ENCODE measurements around the gene PSMB11. TPM values are rescaled to one million over a fixed set of nuclear protein-coding genes. Genes with fewer than 3 reads are reported as not detected.

PSMB11 gene
- total RNA-seq, 1 donor from 2014 or later: not detected

DNA sequence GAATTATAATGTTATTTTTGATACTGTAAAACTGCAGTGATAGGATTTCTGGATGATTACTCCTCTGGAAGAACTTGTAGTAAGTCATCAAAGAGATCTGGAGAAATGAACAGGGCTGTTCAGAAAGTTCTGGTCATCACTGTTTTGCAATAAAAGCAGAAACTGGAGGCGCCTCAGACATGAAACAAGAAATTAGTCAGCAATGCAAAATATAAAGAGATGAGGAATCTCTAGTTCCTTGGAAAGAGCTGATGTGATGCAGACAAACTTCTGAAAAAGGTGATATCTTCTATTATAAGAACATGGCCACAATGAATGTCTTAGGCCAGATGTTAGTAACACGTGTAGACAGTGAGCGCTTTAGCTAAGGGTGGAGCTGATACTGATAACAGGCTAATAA, 43.4 kb downstream of the PSMB11 start:
- TF ChIP-seq, protein P1, sequence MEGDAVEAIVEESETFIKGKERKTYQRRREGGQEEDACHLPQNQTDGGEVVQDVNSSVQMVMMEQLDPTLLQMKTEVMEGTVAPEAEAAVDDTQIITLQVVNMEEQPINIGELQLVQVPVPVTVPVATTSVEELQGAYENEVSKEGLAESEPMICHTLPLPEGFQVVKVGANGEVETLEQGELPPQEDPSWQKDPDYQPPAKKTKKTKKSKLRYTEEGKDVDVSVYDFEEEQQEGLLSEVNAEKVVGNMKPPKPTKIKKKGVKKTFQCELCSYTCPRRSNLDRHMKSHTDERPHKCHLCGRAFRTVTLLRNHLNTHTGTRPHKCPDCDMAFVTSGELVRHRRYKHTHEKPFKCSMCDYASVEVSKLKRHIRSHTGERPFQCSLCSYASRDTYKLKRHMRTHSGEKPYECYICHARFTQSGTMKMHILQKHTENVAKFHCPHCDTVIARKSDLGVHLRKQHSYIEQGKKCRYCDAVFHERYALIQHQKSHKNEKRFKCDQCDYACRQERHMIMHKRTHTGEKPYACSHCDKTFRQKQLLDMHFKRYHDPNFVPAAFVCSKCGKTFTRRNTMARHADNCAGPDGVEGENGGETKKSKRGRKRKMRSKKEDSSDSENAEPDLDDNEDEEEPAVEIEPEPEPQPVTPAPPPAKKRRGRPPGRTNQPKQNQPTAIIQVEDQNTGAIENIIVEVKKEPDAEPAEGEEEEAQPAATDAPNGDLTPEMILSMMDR (IDR thresholded peaks at IDR 0.05; ENCODE audit: unreplicated experiment): no peak
- H3K9me3 Mint-ChIP-seq (ENCODE audit: unreplicated experiment): no peaks in the 10 kb centered on the region
- no peaks in the 10 kb centered on the region for H3K27me3 Mint-ChIP-seq (ENCODE audit: unreplicated experiment)
- H3K36me3 Mint-ChIP-seq (ENCODE audit: low read depth, unreplicated experiment): peaks cover 36% of the 10 kb centered on the region
- DNase-seq (ENCODE audit: low spot score): no peak
- H3K27ac Mint-ChIP-seq (ENCODE audit: unreplicated experiment): no peak overlapping the region
- no peak overlapping the region for H3K4me3 Mint-ChIP-seq (ENCODE audit: unreplicated experiment)
- peaks cover 11% of the 10 kb centered on the region for H3K4me1 Mint-ChIP-seq (ENCODE audit: unreplicated experiment)

DNA sequence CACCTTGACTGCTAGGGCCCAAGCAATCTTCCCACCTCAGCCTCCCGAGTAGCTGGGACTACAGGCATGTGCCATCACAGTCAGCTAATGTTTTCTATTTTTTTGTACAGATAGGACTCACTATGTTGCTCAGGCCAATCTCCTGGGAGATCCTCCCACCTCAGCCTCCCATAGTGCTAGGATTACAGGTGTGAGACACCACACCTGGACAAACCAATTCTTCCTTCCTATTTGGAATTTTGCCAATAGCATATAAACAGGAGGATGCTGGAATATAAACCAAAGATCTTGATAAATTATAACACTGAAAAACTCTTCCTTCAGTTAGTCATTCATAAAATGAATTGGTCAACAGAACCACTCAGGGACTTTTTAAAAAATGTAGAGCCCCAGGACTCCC, 44.6 kb downstream of the PSMB11 start:
- H3K27ac Mint-ChIP-seq (ENCODE audit: unreplicated experiment): no peak overlapping the region
- H3K9me3 Mint-ChIP-seq (ENCODE audit: unreplicated experiment): no peaks in the 10 kb centered on the region
- H3K27me3 Mint-ChIP-seq (ENCODE audit: unreplicated experiment): no peaks in the 10 kb centered on the region
- TF ChIP-seq, protein P1 (IDR thresholded peaks at IDR 0.05; ENCODE audit: unreplicated experiment): no peak
- peaks cover 13% of the 10 kb centered on the region for H3K4me1 Mint-ChIP-seq (ENCODE audit: unreplicated experiment)
- H3K36me3 Mint-ChIP-seq (ENCODE audit: low read depth, unreplicated experiment): peaks cover 30% of the 10 kb centered on the region
- H3K4me3 Mint-ChIP-seq (ENCODE audit: unreplicated experiment): no peak overlapping the region
- DNase-seq (ENCODE audit: low spot score): no peak

DNA sequence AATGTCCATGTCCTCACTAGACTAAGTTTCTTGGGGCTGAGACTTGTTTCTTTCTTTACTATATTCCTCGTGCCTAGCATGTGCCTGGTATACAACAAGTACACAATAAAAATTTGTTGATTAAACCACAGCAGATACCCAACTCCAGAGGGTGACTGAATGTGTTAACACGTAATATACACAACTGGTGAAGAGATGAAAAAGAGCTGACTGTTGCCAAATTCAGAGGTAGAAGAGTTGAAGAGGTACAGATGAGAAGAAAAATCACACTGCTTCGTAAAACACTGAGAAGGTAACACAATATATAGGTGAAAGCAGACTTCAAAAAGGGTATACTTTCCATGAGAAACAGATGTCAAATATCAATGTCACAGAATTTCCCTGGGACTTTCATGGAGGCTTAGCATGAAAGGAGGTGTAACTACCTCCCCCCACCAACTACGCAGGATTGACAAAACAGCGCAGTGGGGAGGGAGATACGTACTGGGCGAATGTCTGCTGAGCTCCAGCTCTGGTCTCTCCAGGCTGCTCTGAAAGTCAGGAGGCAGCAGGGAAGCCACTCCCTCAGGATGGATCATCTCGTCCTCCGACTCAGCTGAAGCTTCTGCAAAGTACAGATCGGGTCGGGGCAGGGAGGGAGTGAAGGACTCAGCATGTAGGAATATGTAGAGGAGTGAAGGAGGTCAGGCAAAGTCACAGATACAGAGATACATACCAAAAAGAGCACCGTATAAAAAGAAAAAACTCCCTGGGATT, 47.7 kb downstream of the PSMB11 start:
- peak overlapping the region; percentile 48 for H3K4me3 Mint-ChIP-seq (ENCODE audit: unreplicated experiment)
- no peaks in the 10 kb centered on the region for H3K9me3 Mint-ChIP-seq (ENCODE audit: unreplicated experiment)
- H3K4me1 Mint-ChIP-seq (ENCODE audit: unreplicated experiment): peaks cover 18% of the 10 kb centered on the region
- no peak for DNase-seq (ENCODE audit: low spot score)
- H3K36me3 Mint-ChIP-seq (ENCODE audit: low read depth, unreplicated experiment): peaks cover 32% of the 10 kb centered on the region
- TF ChIP-seq, protein P1 (IDR thresholded peaks at IDR 0.05; ENCODE audit: unreplicated experiment): no peak
- no peak overlapping the region for H3K27ac Mint-ChIP-seq (ENCODE audit: unreplicated experiment)
- no peaks in the 10 kb centered on the region for H3K27me3 Mint-ChIP-seq (ENCODE audit: unreplicated experiment)

DNA sequence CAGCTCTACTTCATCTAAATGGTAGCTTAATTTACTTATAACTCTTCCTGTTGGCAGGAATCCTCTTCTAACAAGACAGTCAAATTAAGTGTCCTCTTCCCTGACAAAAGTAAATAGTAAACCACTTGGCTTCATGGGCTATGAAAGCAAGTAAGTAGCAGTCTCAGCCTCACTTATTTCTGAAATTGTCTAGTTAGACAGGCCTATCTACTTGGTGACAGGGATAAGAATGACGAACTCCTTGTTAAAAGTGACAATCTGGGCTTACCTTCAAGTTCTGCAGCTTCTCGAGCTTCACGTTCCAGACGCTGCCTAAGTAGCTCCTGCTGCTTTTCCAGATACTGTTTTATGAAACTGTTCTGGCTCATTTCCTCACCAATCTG, 48.2 kb downstream of the PSMB11 start:
- TF ChIP-seq, protein P1 (IDR thresholded peaks at IDR 0.05; ENCODE audit: unreplicated experiment): no peak
- H3K4me3 Mint-ChIP-seq (ENCODE audit: unreplicated experiment): peak overlapping the region; percentile 6
- H3K4me1 Mint-ChIP-seq (ENCODE audit: unreplicated experiment): peaks cover 18% of the 10 kb centered on the region
- DNase-seq (ENCODE audit: low spot score): no peak
- H3K27me3 Mint-ChIP-seq (ENCODE audit: unreplicated experiment): no peaks in the 10 kb centered on the region
- H3K36me3 Mint-ChIP-seq (ENCODE audit: low read depth, unreplicated experiment): peaks cover 31% of the 10 kb centered on the region
- peak overlapping the region; percentile 83 for H3K27ac Mint-ChIP-seq (ENCODE audit: unreplicated experiment)
- H3K9me3 Mint-ChIP-seq (ENCODE audit: unreplicated experiment): no peaks in the 10 kb centered on the region

Data from endothelial cell (in vitro differentiated cells).